GM23338 (cell line): ENCODE data around the gene SLC6A19. TPM values are rescaled to one million over a fixed set of nuclear protein-coding genes. Genes with fewer than 3 reads are reported as not detected.

Source experiments
- ATAC-seq: fragments of 200-7000 bp; cut with Tn5 transposase; 3 replicates; pipeline ENCODE4 v1.9.1; 2020
- DNase-seq: peaks from one replicate; pipeline ENCODE4 v3.0.0-alpha.2; 2015; ENCODE audit warnings: low spot score
- H2AFZ ChIP-seq: fragments of 200-600 bp; sonication (generic); 2 replicates; pipeline ENCODE4 v1.8.0; 2016; ENCODE audit warnings: antibody characterized with exemption, mild to moderate bottlenecking, moderate library complexity
- H3F3A ChIP-seq: fragments of 200-600 bp; sonication (generic); replicated peaks from 2 replicates; pipeline ENCODE4 v1.8.0; 2017; ENCODE audit warnings: antibody characterized with exemption, mixed run types, low read depth
- H3K27ac ChIP-seq: fragments of 200-600 bp; sonication (generic); 2 replicates; pipeline ENCODE4 v1.6.1; 2016; ENCODE audit warnings: low read depth
- H3K27me3 ChIP-seq: fragments of 200-600 bp; sonication (generic); 2 replicates; pipeline ENCODE4 v1.8.0; 2016; ENCODE audit warnings: mild to moderate bottlenecking, mixed run types, moderate library complexity; ENCODE audit not compliant: insufficient read depth
- H3K36me3 ChIP-seq: fragments of 200-600 bp; sonication (generic); 2 replicates; pipeline ENCODE4 v1.8.0; 2016; ENCODE audit warnings: mild to moderate bottlenecking; ENCODE audit not compliant: insufficient read depth
- H3K4me1 ChIP-seq: fragments of 200-600 bp; sonication (generic); 2 replicates; pipeline ENCODE4 v1.8.0; 2016; ENCODE audit warnings: mild to moderate bottlenecking, moderate library complexity; ENCODE audit not compliant: insufficient read depth
- H3K4me2 ChIP-seq: fragments of 200-600 bp; sonication (generic); 2 replicates; pipeline ENCODE4 v1.7.1; 2017; ENCODE audit warnings: mixed run types
- H3K4me3 ChIP-seq: fragments of 200-600 bp; sonication (generic); 2 replicates; pipeline ENCODE4 v1.6.1; 2016; ENCODE audit warnings: mixed run types
- H3K79me2 ChIP-seq: fragments of 200-600 bp; sonication (generic); replicated peaks from 2 replicates; pipeline ENCODE4 v1.8.0; 2017; ENCODE audit warnings: mild to moderate bottlenecking; ENCODE audit not compliant: insufficient read depth
- H3K9me2 ChIP-seq: fragments of 200-600 bp; sonication (generic); 2 replicates; pipeline ENCODE4 v1.8.0; 2017; ENCODE audit not compliant: insufficient read depth
- H4K20me1 ChIP-seq: fragments of 200-600 bp; sonication (generic); replicated peaks from 2 replicates; pipeline ENCODE4 v1.8.0; 2017; ENCODE audit warnings: mild to moderate bottlenecking; ENCODE audit not compliant: insufficient read depth
- H3K27ac Mint-ChIP-seq: 2 replicates; pipeline ENCODE4 v1.8.0; 2020; ENCODE audit warnings: inconsistent platforms, mild to moderate bottlenecking, moderate library complexity, mixed read lengths
- H3K27me3 Mint-ChIP-seq: 3 replicates; pipeline ENCODE4 v1.8.0; 2022; ENCODE audit warnings: low read depth, mild to moderate bottlenecking, moderate library complexity, mixed read lengths, inconsistent platforms; ENCODE audit not compliant: insufficient read depth, poor library complexity
- H3K36me3 Mint-ChIP-seq: 3 replicates; pipeline ENCODE4 v1.8.0; 2021; ENCODE audit warnings: low read depth, mild to moderate bottlenecking, inconsistent platforms, moderate library complexity, mixed read lengths
- H3K4me1 Mint-ChIP-seq: 3 replicates; pipeline ENCODE4 v1.8.0; 2020; ENCODE audit warnings: mild to moderate bottlenecking, inconsistent platforms, mixed read lengths
- H3K4me3 Mint-ChIP-seq: 3 replicates; pipeline ENCODE4 v1.8.0; 2021; ENCODE audit warnings: moderate library complexity, mild to moderate bottlenecking, inconsistent platforms, mixed read lengths
- H3K9me3 Mint-ChIP-seq: 3 replicates; pipeline ENCODE4 v1.8.0; 2020; ENCODE audit warnings: moderate library complexity, mild to moderate bottlenecking, inconsistent platforms, mixed read lengths
- CREB1 ChIP-seq: fragments of 250-450 bp; sonication (Bioruptor Pico); IDR thresholded peaks from 2 replicates; pipeline ENCODE4 v1.5.0; 2020; ENCODE audit warnings: low read depth, mild to moderate bottlenecking, moderate library complexity
- CTCF ChIP-seq, 2 experiments: fragments of 200-600 bp in 1 of 2; sonication (generic) in 1 of 2; conservative IDR thresholded peaks; 2 replicates each; pipeline versions ENCODE4 v1.5.1 to v1.6.1; 2016 to 2017; ENCODE audit warnings: antibody characterized with exemption in 2 of 2, low read depth in 2 of 2, mild to moderate bottlenecking in 2 of 2, moderate library complexity in 1 of 2
- ETS1 ChIP-seq: IDR thresholded peaks from 2 replicates; pipeline ENCODE4 v1.6.1; 2016; ENCODE audit warnings: antibody characterized with exemption
- EZH2 ChIP-seq: fragments of 200-600 bp; sonication (generic); IDR thresholded peaks from one replicate; pipeline ENCODE4 v1.8.0; 2017; ENCODE audit warnings: antibody characterized with exemption, mild to moderate bottlenecking, low read depth; ENCODE audit not compliant: unreplicated experiment
- EZH2phosphoT487 ChIP-seq: fragments of 200-600 bp; sonication (generic); IDR thresholded peaks from one replicate; pipeline ENCODE4 v1.8.1; 2018; ENCODE audit warnings: antibody characterized with exemption; ENCODE audit not compliant: unreplicated experiment
- POLR2AphosphoS5 ChIP-seq: IDR thresholded peaks from 2 replicates; pipeline ENCODE4 v1.6.1; 2016; ENCODE audit warnings: antibody characterized with exemption, low read depth
- REST ChIP-seq: IDR thresholded peaks from one replicate; pipeline ENCODE4 v1.6.1; 2018; ENCODE audit warnings: antibody characterized with exemption; ENCODE audit not compliant: unreplicated experiment
- STAT1 ChIP-seq: IDR thresholded peaks from one replicate; pipeline ENCODE4 v1.6.1; 2016; ENCODE audit warnings: antibody characterized with exemption; ENCODE audit not compliant: unreplicated experiment
- ZNF331 ChIP-seq: fragments of 250-450 bp; sonication (Bioruptor Pico); IDR thresholded peaks from 2 replicates; pipeline ENCODE4 v1.5.0; 2020; ENCODE audit warnings: low read depth, mild to moderate bottlenecking, moderate library complexity
- polyA plus RNA-seq: library from polyadenylated mRNA; unstranded; fragments of >200 nt; fragmentation: Nextera tagmentation; extraction: Ambion mirVana; gene quantifications from 2 replicates; pipeline ENCODE4 v1.2.1, GENCODE V29; 2016
- total RNA-seq: library from RNA; depleted of rRNA; stranded (reverse); fragments of >200 nt; shearing (Covaris generic); gene quantifications from 2 replicates; pipeline ENCODE4 v1.2.3, GENCODE V29; 2014

SLC6A19 gene
- total and polyA plus RNA-seq, 2 experiments from 2014 or later: not detected

- TF ChIP-seq CTCF (conservative IDR thresholded peaks at IDR 0.05; ENCODE audit: low read depth in 2 of 2): no peak
- no peak for TF ChIP-seq POLR2AphosphoS5
- no peak for TF ChIP-seq CREB1 (CRISPR knock-in tag)
- no peak for TF ChIP-seq EZH2
- no peak for TF ChIP-seq ETS1
- no peak for TF ChIP-seq EZH2phosphoT487
- no peak for TF ChIP-seq STAT1
- TF ChIP-seq ZNF331 (CRISPR knock-in tag): no peak
- TF ChIP-seq REST: no peak
Measured at GRCh38 chr5:1177826-1178528, 23.4 kb upstream of the SLC6A19 start (continued).

GRCh38 chr5:1178529-1179382, 22.6 kb upstream of the SLC6A19 start:
- no peak overlapping the region for H2AFZ ChIP-seq
- H3K9me2 ChIP-seq: no peaks in the 10 kb centered on the region
- Mint-ChIP-seq H3K4me1 (no peaks in the 10 kb centered on the region), H3K27ac (no peak overlapping the region), H3K4me3 (no peak overlapping the region), H3K9me3 (no peaks in the 10 kb centered on the region), H3K36me3 (no peaks in the 10 kb centered on the region), H3K27me3 (peaks cover 2% of the 10 kb centered on the region)
- DNase-seq (no peak), ATAC-seq (no peak)
- no peaks in the 10 kb centered on the region for H3F3A ChIP-seq
- no peaks in the 10 kb centered on the region for H3K27me3 ChIP-seq
- no peak overlapping the region for H3K4me3 ChIP-seq
- H4K20me1 ChIP-seq: no peaks in the 10 kb centered on the region
- H3K79me2 ChIP-seq: no peaks in the 10 kb centered on the region
- H3K36me3 ChIP-seq: no peaks in the 10 kb centered on the region
- H3K4me2 ChIP-seq: no peak overlapping the region
- H3K27ac ChIP-seq: no peak overlapping the region
- no peaks in the 10 kb centered on the region for H3K4me1 ChIP-seq
- TF ChIP-seq REST: no peak
